NCI-H2107 treated with DMSO at 0.1 percent for 48 hours (cell line): ENCODE results near the gene CDH4.

Source experiments
- DNase-seq: peaks from one replicate; lab custom pipeline; 2025; ENCODE audit not compliant: unreplicated experiment; lab: John Stamatoyannopoulos, UW

CDH4 gene

DNA sequence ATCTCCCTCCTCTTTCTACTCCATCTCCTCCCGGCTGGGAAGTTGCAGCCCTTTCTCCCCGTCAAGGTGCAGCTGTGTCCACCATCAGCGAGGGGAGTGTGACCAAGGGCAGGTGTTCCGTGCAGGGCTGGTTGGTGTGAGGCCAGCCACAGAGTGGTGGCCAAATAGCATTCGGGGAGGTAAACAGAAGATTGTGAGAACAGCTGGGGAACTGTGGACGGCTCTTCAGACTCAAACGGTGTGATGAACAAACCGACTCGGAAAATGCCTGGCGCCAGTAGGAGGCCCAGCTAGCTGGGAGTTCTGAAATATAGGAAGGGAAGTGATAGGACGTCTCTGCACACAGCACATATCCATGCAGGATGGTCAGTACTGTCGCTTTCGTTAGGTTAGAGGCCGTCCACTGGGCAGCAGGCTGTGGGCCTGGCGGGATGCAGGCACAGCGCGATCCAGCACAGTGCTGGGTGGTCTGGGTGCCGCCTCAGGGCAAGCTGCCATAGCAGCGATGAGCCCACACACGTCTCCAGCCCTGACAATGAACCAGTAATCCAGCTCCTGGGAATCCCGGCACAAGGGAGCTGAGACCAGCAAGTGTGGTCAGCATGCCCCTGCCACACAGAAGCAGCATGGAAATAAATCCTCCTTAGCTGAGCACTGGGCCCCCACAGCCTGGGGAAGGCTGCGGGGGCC, 555.6 kb downstream of the CDH4 start:
- no peak for DNase-seq

GRCh38 chr20:61808447-61808846, 556.4 kb downstream of the CDH4 start:
- no peak for DNase-seq

DNA sequence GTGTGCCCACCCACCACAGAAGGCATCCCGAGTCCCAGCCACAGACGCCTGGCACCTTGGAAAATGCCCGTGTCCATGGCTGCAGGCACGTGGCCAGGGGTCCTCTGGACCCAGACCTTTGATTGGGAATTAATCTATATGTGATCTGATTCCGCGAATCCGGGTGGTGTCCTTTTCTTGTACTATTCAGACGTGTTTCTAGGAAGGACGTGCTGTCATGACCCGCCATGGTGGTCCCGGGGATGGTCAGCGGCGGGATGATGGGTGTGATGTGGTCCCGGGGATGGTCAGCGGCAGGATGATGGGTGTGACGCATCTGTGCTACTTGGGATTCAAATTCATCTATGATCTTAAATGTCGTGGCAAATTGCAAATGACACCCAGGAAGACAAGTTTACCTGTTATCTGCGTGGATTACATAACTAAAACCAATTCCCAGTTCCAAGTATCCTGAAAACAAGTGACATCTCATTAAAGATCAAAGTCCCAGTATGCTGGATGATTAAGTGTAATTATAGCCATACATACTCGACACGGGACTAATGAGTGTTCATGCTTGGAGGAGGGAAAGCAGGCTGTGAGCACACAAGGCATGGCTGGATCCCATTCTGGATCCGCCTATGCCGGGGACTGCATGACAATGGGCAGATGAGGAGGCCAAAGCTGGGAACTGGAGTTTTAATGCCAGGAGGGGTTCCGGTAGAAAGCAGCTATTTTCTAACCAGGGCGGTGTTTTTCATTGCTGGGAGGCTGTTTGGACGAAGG, 557.1 kb downstream of the CDH4 start:
- DNase-seq, result no peak

DNA sequence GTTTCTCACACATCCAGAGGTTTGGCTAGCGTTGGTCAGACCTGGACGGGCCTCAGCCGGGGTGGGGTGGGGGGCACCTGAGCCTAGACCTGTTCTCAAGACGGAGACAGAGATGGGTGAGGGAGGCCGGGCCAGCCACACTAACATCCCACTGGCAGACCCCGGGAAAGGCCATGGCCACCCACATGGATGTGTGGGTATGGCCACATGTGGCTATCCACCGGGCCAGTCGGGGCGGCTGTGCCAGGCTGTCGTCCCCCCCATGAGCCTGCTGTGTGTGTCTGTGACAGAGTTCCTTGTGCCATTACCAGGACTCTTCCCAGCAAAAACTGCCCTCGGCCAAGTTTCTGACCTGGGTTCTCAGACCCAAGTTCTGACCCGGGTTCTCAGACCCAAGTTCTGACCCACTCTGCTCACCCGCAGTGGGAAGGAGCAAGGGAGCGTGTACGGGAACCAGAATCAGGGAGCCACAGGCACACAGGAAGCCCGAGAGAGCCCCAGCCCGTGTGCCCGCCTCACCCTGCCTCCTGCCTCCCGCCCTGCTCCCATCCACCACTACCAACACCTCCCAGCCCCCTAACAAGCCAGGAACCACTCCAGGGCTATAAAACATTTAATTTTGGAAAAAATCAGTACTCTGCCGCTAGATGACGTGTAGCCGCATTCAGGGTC, 558.1 kb downstream of the CDH4 start:
- DNase-seq, result no peak

DNA sequence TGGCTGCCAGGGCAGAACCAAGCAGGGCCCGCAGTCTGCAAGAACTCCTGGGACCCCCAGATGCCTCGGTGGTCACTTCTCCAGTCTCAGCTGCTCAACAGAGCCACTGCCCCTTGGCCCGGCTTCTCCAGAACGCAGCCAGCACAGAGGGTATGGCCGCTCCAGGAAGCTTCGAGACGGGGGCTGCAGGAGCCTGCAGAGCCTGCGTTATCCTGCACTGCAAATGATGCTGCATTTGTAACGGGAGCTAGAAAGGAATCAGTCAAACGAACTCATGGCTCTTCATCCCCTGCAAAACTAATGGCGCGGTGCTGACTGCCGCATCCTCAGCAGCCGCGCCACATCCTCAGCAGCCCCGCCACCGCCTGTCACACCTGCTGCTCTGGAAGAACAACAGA, 558.7 kb downstream of the CDH4 start:
- no peak for DNase-seq

DNA sequence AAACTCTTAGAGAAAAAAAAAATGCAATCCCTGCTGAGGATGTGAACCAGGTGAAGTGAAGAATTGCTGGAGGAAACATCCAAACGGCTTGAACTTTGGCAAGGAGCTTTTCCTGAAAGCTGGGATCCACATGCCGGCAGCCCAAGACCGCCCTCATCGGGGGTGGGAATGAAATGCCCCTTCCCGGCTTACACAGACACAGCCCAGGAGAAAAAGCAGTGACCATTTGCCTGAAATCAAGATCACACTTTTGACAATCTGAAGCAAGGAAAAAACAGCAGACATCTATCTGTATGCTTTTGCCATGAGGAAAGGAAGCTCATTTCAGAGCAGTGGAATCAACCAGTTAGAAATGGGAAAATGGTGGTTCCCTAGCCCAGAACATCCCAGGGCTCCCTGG, 559.1 kb downstream of the CDH4 start:
- DNase-seq, result no peak

DNA sequence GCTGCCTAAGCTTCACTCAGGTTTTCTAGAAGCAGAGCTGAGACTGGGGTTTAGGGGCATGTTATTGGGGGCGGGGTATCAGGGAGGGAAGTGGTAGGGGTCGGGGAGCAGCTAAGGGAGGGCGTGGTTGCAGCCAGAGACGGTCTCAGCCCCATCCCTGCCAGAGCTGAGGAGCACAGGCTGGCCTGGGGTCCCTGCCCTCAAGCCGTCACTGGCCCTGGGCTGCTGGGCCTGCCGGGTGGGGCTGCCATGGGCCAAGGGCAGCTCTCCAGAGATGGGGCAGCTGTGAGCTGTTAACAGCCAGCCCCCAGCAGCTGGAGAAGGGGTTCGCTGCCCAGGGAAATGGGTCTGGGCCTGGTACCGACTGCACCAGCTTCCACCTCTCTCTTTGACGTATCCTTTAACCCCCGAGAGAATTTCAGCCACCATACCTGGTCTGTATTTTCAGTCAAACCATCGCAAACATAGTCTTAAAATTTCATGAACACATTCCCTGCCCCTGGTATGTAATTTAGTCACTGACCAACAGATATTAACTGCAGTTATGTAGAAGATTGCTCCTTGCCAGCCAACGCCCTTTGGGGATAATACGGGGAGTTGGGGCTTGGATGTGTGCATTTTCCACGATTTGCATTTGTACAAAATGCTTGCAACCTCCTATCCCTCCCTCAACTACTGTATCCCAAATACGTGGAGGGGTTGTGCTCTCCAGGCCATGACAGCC, 560.2 kb downstream of the CDH4 start:
- DNase-seq, result no peak

GRCh38 chr20:61812845-61813485, 560.9 kb downstream of the CDH4 start:
- DNase-seq, result no peak

DNA sequence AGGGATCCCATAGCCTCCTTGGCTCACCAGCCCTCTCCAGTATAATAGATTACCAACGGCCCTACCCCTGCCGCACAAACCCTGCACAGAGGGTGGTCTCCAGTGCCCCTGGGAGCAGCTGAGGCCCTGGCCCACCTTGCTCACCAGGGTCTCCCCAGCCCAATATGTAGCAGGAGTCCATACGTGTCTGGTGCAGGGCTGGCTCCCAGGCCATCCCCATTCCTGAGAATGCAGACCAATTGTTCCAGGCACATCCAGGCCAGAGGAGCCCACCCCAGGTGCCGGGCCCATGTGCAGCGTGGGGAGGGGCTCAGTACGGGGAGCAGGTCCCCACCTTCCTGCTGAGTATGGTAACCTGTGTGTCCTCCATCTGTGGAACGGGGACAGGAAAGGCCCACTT, 561.7 kb downstream of the CDH4 start:
- no peak for DNase-seq

DNA sequence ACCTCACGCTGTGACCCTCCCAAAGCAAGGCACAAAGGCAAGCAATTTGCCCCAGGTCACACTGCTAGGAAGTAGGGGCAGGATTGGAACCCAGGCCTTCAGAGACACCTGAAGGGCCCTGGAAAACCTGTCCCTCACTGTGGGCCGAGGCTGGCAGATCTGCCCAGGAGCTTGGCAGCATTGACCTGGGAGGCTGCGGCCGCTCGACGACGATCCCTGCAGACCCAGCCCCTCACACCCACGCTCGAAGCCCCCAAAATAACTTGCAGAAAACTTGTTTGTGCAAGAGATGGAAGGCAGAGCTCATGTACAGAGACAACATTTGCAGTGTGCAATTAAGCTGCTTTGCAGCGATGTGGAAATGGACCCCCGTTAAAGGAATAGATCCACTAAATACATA, 562.2 kb downstream of the CDH4 start:
- DNase-seq, result no peak

DNA sequence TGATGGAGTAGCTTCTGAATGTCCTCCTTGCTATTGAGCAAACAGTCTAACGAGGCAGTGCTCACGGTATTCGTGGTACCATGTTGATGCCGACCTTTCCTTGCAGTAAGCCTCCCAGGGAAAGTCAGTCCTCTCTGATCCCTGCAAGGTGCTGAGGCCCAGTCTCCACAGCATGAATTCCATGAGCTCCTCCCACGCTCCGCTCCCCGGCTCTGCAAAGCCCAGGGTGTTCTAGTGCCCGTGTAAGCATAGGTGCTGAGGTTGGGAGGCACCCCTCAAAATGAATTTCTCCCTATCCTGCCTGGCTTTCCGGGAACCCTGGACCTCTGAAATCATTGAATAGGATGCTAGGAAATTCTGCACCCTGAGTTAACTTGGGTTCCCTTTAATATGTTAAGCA, 562.7 kb downstream of the CDH4 start:
- DNase-seq, result no peak

GRCh38 chr20:61815176-61815575, 563.1 kb downstream of the CDH4 start:
- no peak for DNase-seq

DNA sequence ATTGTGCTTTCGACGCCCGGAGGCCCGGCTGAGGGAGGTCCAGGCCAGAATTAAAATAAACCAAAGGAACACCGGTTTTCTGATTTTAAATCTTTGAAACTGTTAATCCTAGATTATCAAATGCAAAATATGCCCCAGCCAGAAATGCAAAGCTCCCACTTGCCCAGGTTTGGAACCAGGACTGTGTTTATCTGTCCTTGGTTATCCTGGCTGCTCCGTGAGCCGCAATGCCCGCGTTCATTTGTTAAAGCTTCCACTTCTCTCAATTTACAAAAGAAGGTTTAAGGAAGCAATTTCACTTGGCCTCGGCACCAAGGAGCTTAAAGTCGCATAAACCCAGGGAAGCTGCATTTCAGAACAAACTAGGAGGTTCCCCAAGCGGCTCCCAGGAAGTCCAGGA, 563.6 kb downstream of the CDH4 start:
- no peak for DNase-seq

DNA sequence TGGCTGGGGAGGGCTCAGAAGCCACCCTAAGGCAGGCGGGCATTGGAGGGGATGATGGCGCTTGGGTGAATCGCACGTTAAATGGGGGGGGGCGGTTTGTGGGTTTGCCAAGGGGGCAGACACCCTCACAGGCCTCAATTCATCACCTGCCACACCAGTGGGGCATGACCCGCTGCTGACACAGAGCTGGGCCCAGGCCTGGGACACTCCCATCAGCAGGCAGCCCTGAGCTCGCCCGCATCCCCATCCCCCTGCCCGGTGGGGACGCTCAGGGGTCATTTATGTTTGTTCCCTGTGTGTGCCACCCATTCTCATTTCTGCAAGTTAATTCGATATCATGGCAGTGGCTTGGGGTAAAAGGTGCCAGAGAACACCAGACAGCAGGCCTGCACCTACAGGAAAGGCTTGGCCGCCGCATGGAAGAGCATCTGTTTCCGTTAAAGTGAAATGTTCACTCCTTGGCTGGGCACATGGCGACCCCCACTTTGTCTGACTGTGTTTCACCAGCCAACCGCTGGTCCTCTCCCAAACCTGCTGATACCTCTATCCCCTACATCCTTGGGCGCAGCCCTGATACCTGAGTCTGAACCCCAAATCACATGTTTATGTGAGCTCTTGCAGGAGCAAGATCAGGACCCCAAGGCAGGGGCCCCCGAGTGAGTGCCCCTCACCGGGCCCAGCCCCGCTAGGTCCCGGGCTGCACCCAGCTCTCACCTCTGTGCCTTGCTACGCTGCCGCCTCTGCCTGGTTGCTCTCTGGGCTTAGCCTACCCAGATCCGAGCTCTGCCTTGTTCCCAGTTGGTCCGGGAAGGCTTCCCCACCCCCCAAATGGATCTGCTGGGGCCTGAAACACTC, 564.8 kb downstream of the CDH4 start:
- no peak for DNase-seq

DNA sequence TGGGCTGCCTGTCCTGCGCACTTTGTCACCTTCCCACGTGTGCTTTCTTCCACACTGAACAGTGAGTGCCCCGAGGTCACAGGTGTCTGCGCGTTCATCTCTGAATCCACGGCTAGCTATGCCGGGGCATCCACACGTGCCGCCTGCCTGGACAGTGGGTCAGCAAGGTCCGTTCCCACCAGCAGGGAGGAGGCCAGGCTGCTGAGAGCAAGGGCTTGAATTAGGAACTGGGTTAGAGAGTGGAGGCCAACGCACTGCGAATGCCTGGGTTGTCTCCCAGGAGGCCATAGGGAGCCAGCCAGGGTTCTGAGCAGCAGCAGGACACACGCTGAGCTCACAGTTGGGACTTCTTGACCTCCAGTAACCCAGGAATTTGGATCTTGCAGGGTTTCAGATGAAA, 565.5 kb downstream of the CDH4 start:
- no peak for DNase-seq

DNA sequence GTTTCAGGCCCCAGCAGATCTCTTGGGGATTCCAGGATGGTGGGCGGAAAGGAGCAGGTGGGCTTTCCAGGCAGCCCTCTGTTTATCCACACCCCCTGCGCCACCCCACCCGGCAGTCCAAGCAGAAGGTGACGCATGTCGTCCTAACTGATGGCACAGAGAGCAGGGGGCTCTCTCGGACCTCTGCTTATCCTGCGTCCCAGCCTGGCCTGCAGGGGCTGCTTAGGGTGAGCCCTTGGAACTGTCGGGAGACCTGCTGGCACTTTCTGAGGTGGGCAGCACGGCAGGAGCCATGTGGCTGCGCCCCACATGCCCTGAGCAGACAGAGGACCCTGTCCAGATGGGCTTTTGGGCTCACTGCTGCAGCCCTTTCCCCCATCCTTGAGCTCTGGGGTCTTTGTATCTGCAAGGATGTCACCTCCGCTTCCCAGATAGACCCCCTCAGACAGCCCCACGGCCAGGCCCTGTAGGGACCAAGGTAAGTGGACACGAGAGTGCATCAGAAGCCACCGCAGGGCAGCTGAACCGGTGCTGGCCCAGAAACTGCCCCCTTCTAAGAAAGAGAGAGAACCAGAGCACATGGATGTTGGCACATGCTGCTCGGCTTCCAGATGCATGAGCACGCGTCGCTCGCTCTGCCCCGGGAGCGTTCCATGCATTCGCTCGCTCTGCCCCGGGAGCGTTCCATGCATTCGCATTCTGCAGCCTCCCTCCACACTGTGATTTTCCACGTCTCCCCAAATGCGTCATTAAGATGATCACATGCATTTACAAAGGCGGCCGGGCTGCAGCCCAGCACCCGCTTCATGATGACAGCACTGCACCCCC, 566.9 kb downstream of the CDH4 start:
- no peak for DNase-seq

- DNase-seq, result no peak
Observed at GRCh38 chr20:61819574-61819846, 567.4 kb downstream of the CDH4 start.

- DNase-seq, result no peak
Observed at GRCh38 chr20:61819921-61820825, 568.1 kb downstream of the CDH4 start.

GRCh38 chr20:61821735-61822134, 569.7 kb downstream of the CDH4 start:
- no peak for DNase-seq
